Hepatocyte (in vitro differentiated cells): Measurements from ENCODE around the gene C11orf98. TPM values are rescaled to one million over a fixed set of nuclear protein-coding genes. Genes with fewer than 3 reads are reported as not detected.
"Not testable (repeated sequence)": the region's sequence is repeated elsewhere in the genome, so short reads cannot be mapped to it uniquely, and the experiment has no call there.

Source experiments
- DNase-seq: peaks from one replicate; pipeline ENCODE4 v3.0.0-alpha.2; 2016; ENCODE audit warnings: low spot score
- H2AFZ ChIP-seq: fragments of 200-600 bp; sonication (generic); 2 replicates; pipeline ENCODE4 v1.6.0; 2016; ENCODE audit warnings: antibody characterized with exemption, mild to moderate bottlenecking
- H3K27ac ChIP-seq: fragments of 200-600 bp; sonication (generic); 2 replicates; pipeline ENCODE4 v1.5.1; 2016; ENCODE audit warnings: mild to moderate bottlenecking
- H3K27me3 ChIP-seq: fragments of 200-600 bp; sonication (generic); 2 replicates; pipeline ENCODE4 v1.6.1; 2016
- H3K36me3 ChIP-seq: fragments of 200-600 bp; sonication (generic); replicated peaks from 2 replicates; pipeline ENCODE4 v1.5.1; 2016; ENCODE audit warnings: low read depth; ENCODE audit not compliant: insufficient read depth
- H3K4me1 ChIP-seq: fragments of 200-600 bp; sonication (generic); 2 replicates; pipeline ENCODE4 v1.5.1; 2016; ENCODE audit warnings: mild to moderate bottlenecking, moderate library complexity; ENCODE audit not compliant: insufficient read depth
- H3K4me2 ChIP-seq: fragments of 200-600 bp; sonication (generic); 2 replicates; pipeline ENCODE4 v1.6.0; 2016
- H3K4me3 ChIP-seq: fragments of 200-600 bp; sonication (generic); 2 replicates; pipeline ENCODE4 v1.5.1; 2016; ENCODE audit warnings: mild to moderate bottlenecking
- H3K79me2 ChIP-seq: fragments of 200-600 bp; sonication (generic); 2 replicates; pipeline ENCODE4 v1.6.0; 2017; ENCODE audit warnings: mild to moderate bottlenecking
- H3K9me2 ChIP-seq: fragments of 200-600 bp; sonication (generic); replicated peaks from 2 replicates; pipeline ENCODE4 v1.6.0; 2017; ENCODE audit warnings: mild to moderate bottlenecking; ENCODE audit not compliant: insufficient read depth
- H3K9me3 ChIP-seq: fragments of 200-600 bp; sonication (generic); 2 replicates; pipeline ENCODE4 v1.5.1; 2016; ENCODE audit warnings: low read depth, mild to moderate bottlenecking
- H4K20me1 ChIP-seq: fragments of 200-600 bp; sonication (generic); 2 replicates; pipeline ENCODE4 v1.6.0; 2016; ENCODE audit warnings: mild to moderate bottlenecking; ENCODE audit not compliant: insufficient read depth, poor library complexity, severe bottlenecking
- CTCF ChIP-seq: fragments of 200-600 bp; sonication (generic); IDR thresholded peaks from 2 replicates; pipeline ENCODE4 v1.5.1; 2016; ENCODE audit warnings: antibody characterized with exemption, mild to moderate bottlenecking; ENCODE audit not compliant: poor library complexity
- EZH2 ChIP-seq: fragments of 200-600 bp; sonication (generic); IDR thresholded peaks from 2 replicates; pipeline ENCODE4 v1.6.1; 2016; ENCODE audit warnings: antibody characterized with exemption, mild to moderate bottlenecking, borderline replicate concordance
- EZH2phosphoT487 ChIP-seq: fragments of 200-600 bp; sonication (generic); IDR thresholded peaks from one replicate; pipeline ENCODE4 v1.6.1; 2018; ENCODE audit warnings: antibody characterized with exemption, mild to moderate bottlenecking, low read depth, moderate library complexity; ENCODE audit not compliant: unreplicated experiment, severe bottlenecking
- WGBS: methylation state at CpG from one replicate; pipeline ENCODE4 v1.1.6; 2016; ENCODE audit warnings: low lambda C conversion rate; ENCODE audit errors: missing lambda C conversion rate; 5-methylcytosine and 5-hydroxymethylcytosine counted together
- polyA plus RNA-seq: library from polyadenylated mRNA; unstranded; fragments of >200 nt; fragmentation: Nextera tagmentation; extraction: Ambion mirVana; gene quantifications from 2 replicates; pipeline ENCODE4 v1.2.1, GENCODE V29; 2016
- total RNA-seq: library from RNA; depleted of rRNA; stranded (reverse); fragments of >200 nt; gene quantifications from 2 replicates; pipeline ENCODE4 v1.2.3, GENCODE V29; 2014

Gene C11orf98
- total and polyA plus RNA-seq, 2 experiments from 2014 or later = 80.4 to 116 TPM

GRCh38 chr11:62652161-62653006 is 12.6 kb downstream of the C11orf98 start:
- Histone ChIP-seq H3K9me3 (no peaks in the 10 kb centered on the region), H3K4me1 (no peaks in the 10 kb centered on the region), H4K20me1 (no peaks in the 10 kb centered on the region), H3K4me3 (peak overlapping the region; percentile 60), H3K36me3 (no peaks in the 10 kb centered on the region), H2AFZ (peak overlapping the region; percentile 76), H3K4me2 (peak overlapping the region; percentile 83), H3K27ac (peak overlapping the region; percentile 83), H3K27me3 (no peaks in the 10 kb centered on the region), H3K79me2 (peaks cover 27% of the 10 kb centered on the region), H3K9me2 (no peaks in the 10 kb centered on the region)
- TF ChIP-seq EZH2phosphoT487 (no peak), EZH2 (no peak), CTCF (no peak)
- no peak for DNase-seq
- 43% methylated on average over 16 of the region's 16 CpGs for WGBS

GRCh38 chr11:62650283-62650682 is 14.7 kb downstream of the C11orf98 start:
- H3K36me3 ChIP-seq, H3K9me2 ChIP-seq, H3K27ac ChIP-seq, H3K27me3 ChIP-seq, DNase-seq, H3K9me3 ChIP-seq, H4K20me1 ChIP-seq, H3K4me1 ChIP-seq, H3K4me2 ChIP-seq, H2AFZ ChIP-seq, H3K4me3 ChIP-seq: not testable (repeated sequence)
- 93% methylated on average over 12 of the region's 12 CpGs for WGBS
- H3K79me2 ChIP-seq = peaks cover 37% of the 10 kb centered on the region

- no peak overlapping the region for H2AFZ ChIP-seq
- H3K9me2 ChIP-seq = no peaks in the 10 kb centered on the region
- TF ChIP-seq EZH2phosphoT487 (no peak), CTCF (no peak), EZH2 (no peak)
- no peak overlapping the region for H3K27ac ChIP-seq
- DNase-seq = no peak
- peaks cover 4% of the 10 kb centered on the region for H3K4me1 ChIP-seq
- H3K27me3 ChIP-seq = no peaks in the 10 kb centered on the region
- no peak overlapping the region for H3K4me3 ChIP-seq
- no peaks in the 10 kb centered on the region for H3K36me3 ChIP-seq
- no peaks in the 10 kb centered on the region for H3K9me3 ChIP-seq
- H3K79me2 ChIP-seq = peaks cover 45% of the 10 kb centered on the region
- H4K20me1 ChIP-seq = no peaks in the 10 kb centered on the region
- WGBS = 96% methylated on average over 11 of the region's 11 CpGs
- H3K4me2 ChIP-seq = no peak overlapping the region
These were observed 15.5 kb downstream of the C11orf98 start for GRCh38 chr11:62649486-62649885.

GRCh38 chr11:62648967-62649364 is 16.0 kb downstream of the C11orf98 start:
- H3K9me3 ChIP-seq = no peaks in the 10 kb centered on the region
- no peaks in the 10 kb centered on the region for H3K9me2 ChIP-seq
- TF ChIP-seq EZH2phosphoT487 = no peak
- no peak for TF ChIP-seq CTCF
- H3K4me1 ChIP-seq = peaks cover 4% of the 10 kb centered on the region
- no peak for DNase-seq
- no peak overlapping the region for H3K4me3 ChIP-seq
- H3K27ac ChIP-seq = no peak overlapping the region
- 98% methylated on average over 11 of the region's 11 CpGs for WGBS
- no peak overlapping the region for H3K4me2 ChIP-seq
- no peaks in the 10 kb centered on the region for H4K20me1 ChIP-seq
- no peaks in the 10 kb centered on the region for H3K36me3 ChIP-seq
- no peak overlapping the region for H2AFZ ChIP-seq
- H3K27me3 ChIP-seq = no peaks in the 10 kb centered on the region
- peaks cover 50% of the 10 kb centered on the region for H3K79me2 ChIP-seq
